ENCODE results near the gene RNF4. TPM values are rescaled to one million over a fixed set of nuclear protein-coding genes. Genes with fewer than 3 reads are reported as not detected.
"Not testable (repeated sequence)": the region's sequence is repeated elsewhere in the genome, so short reads cannot be mapped to it uniquely, and the experiment has no call there.

RNF4 gene
- total RNA-seq, 2 donors from 2014 or later: 45.6 to 47.4 TPM

DNA sequence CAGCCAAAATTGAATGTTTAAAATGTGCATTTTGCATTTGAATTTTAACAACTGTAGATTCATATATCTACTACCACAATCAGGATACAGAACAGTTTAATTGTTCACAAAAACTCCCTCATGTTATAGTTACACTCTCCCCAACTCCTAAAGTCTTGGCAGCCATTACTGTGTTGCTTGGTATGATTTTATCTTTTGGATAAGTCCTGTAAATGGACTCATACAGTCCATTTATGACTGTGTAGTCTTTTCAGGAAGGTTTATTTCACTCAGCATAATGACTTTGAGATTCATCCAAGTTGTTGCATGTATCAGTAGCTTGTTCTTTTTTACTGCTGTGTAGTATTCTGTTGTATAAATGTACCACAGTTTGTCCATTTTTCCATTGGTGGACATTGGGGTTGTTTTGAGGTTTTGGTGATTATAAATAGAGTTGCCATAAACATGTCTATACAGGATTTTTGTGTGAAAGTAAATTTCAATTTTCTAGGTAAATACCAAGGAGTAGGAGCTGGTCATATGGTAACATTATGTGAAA, 77.4 kb downstream of the RNF4 start:
- DNase-seq (no peak), ATAC-seq (no peak)
- intact Hi-C loops (cut with DNase I, micrococcal nuclease): no loop called here

DNA sequence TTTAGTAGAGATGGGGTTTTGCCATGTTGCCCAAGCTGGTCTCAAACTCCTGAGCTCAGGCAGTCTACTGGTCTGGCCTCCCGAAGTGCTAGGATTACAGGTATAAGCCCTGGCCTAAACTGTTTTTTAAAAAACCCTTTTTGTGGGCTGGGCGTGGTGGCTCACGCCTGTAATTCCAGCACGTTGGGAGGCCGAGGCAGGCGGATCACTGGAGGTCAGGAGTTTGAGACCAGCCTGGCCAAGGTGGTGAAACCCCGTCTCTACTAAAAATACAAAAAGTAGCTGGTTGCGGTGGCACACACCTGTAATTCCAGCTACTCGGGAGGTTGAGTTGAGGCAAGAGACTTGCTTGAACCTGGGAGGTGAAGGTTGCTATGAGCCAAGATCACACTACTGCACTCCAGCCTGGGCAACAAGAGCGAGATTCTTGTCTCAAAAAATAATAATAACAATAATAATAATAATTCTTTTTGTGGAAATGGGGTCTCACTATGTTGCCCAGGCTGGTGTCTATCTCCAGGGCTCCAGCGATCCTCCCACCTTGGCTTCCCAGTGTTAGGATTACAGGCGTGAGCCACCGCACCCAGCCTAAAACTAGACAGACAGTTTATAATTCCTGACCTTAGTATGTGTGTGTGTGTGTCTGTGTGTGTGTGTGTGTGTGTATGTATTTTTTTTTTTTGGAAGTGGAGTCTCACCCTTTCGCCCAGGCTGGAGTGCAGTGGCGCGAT, 78.2 kb downstream of the RNF4 start:
- ATAC-seq; DNase-seq; intact Hi-C loops (cut with DNase I, micrococcal nuclease): not testable (repeated sequence)

DNA sequence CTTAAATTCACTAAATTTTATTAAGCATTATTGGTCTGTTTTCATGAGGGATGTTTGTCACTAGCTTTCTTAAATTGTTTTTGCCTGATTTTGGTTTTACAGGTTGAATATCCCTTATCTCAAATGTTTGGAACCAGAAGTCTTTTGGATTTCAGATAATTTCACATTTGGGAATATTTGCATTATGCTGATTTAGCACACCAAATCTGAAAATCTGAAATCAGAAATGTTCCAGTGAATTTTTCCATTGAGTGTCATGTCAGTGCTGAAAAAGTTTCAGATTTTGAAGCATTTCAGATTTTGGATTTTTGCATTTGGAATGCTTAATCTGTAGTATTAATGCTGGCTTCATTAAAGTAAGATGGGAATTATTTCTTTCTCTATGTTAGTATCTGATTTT, 82.2 kb downstream of the RNF4 start:
- intact Hi-C loops (cut with DNase I, micrococcal nuclease): no loop called here
- ATAC-seq (no peak), DNase-seq (no peak)

DNA sequence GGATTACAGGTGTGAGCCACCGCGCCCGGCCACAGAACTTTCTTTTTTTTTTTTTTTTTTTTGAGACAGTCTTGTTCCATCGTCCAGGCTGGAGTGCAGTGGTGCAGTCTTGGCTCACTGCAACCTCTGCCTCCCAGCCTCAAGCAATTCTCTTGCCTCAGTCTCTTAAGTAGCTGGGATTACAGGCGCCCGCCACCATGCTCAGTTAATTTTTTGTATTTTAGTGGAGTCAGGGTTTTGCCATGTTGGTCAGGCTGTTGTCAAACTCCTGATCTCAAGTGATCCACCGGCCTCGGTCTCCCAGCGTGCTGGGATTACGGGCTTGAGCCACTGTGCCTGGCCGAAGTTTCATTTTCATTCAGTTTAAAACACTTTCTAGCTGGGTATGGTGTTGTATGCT, 83.9 kb downstream of the RNF4 start:
- ATAC-seq (no peak), DNase-seq (no peak)
- intact Hi-C loops (cut with DNase I, micrococcal nuclease): no loop called here

DNA sequence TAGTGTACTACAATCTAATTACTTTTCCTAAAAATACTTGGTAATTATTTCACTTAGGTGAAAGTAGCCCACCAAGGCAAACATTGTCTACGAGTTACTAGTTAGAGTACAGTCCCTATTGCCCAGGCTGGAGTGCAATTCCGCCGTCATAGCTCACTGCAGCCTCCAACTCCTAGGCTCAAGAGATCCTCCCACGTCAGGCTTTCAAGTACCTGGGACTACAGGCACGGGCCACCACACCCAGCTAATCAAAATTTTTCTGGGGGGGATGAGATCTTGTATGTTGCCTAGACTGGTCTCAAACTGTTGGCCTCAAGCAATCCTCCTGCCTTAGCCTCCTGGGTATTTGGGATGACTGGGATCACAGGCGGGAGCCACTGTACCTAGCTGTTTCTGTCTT, 89.4 kb downstream of the RNF4 start:
- DNase-seq: no peak
- intact Hi-C loops (cut with DNase I, micrococcal nuclease): no loop called here
- no peak for ATAC-seq

DNA sequence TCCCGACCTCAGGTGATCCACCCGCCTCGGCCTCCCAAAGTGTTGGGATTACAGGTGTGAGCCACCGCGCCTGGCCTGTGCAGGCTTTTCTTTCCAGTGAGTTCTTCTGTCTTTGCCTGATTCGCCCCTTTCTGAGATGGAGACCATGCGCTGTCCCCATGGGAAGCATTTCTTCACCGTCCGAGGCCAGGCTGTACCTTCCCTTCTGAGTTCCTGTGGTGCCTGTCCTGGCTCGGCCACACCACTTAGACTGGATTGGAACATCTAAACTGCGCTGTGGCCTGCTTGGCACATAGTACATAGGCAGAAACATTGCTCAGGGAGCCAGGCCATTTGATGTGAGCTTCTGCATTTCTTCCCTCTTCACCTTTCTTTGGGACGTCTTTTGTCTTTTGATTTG, 91.3 kb downstream of the RNF4 start:
- intact Hi-C loops (cut with DNase I, micrococcal nuclease): no loop called here
- no peak for ATAC-seq
- no peak for DNase-seq

Other genes starting within 250 kb of the RNF4 start
- 1 to 10 TPM; 7.7 to 9.7 TPM for gene HAUS3, start 227.0 kb upstream of the RNF4 start, total RNA-seq
- 1 to 10 TPM; 1.3 to 3.1 TPM for gene POLN, start 227.0 kb upstream of the RNF4 start, total RNA-seq
- 10 to 100 TPM; 33.1 to 49.8 TPM for gene MXD4, start 207.0 kb upstream of the RNF4 start, total RNA-seq
- 10 to 100 TPM; 31.9 to 48.7 TPM for gene ZFYVE28, start 50.5 kb upstream of the RNF4 start, total RNA-seq
- gene CFAP99, start 50.2 kb upstream of the RNF4 start, total RNA-seq: under 1 TPM; 0.46 to 0.73 TPM
- 10 to 100 TPM; 22.8 to 23.7 TPM for gene FAM193A, start 67.5 kb downstream of the RNF4 start, total RNA-seq

Measured in left colon (tissue), 2 donors.